Heart left ventricle (tissue), 16 donors: ENCODE data around the gene ATCAY. TPM values are rescaled to one million over a fixed set of nuclear protein-coding genes. Genes with fewer than 3 reads are reported as not detected.

Experiments used
- ATAC-seq, 4 donors: fragments of 200-7000 bp; cut with Tn5 transposase; one replicate each; pipeline ENCODE4 v1.9.1; 2020 to 2022; ENCODE audit warnings: moderate library complexity in 4 of 4, mild to moderate bottlenecking in 3 of 4, moderate number of reproducible peaks in 1 of 4
- DNase-seq, 5 donors: peaks; one replicate each; pipeline ENCODE4 v3.0.0-alpha.2; 2020
- H3K27ac ChIP-seq, 12 donors: fragments of 200-600 bp; sonication (generic) in 4 of 12; one replicate each; pipeline versions ENCODE4 v1.5.0 to v1.8.0; 2016 to 2022; ENCODE audit warnings: mild to moderate bottlenecking in 2 of 12
- H3K27me3 ChIP-seq, 9 donors: fragments of 200-600 bp; sonication (generic) in 2 of 9; one replicate each; pipeline versions ENCODE4 v1.5.1 to v1.8.0; 2016 to 2022; ENCODE audit warnings: mild to moderate bottlenecking in 3 of 9
- H3K36me3 ChIP-seq, 9 donors: fragments of 200-600 bp; sonication (generic) in 2 of 9; one replicate each; pipeline versions ENCODE4 v1.5.0 to v1.8.0; 2018 to 2022; ENCODE audit warnings: mild to moderate bottlenecking in 2 of 9
- H3K4me1 ChIP-seq, 12 donors: fragments of 200-600 bp; sonication (generic) in 4 of 12; one replicate each; pipeline versions ENCODE4 v1.5.0 to v1.8.0; 2016 to 2022; ENCODE audit warnings: mild to moderate bottlenecking in 3 of 12
- H3K4me3 ChIP-seq, 12 donors: fragments of 200-600 bp; sonication (generic) in 4 of 12; one replicate each; pipeline versions ENCODE4 v1.5.0 to v1.8.0; 2017 to 2022; ENCODE audit warnings: mild to moderate bottlenecking in 9 of 12, moderate library complexity in 4 of 12
- H3K9me3 ChIP-seq, 12 donors: fragments of 200-600 bp; sonication (generic) in 4 of 12; one replicate each; pipeline versions ENCODE4 v1.5.0 to v1.8.0; 2016 to 2022; ENCODE audit warnings: mild to moderate bottlenecking in 1 of 12
- POLR2A ChIP-seq, 2 donors: fragments of 450-650 bp; IDR thresholded peaks; one replicate each; pipeline ENCODE4 v1.6.1; 2017; ENCODE audit warnings: antibody characterized with exemption in 2 of 2, mild to moderate bottlenecking in 2 of 2, moderate library complexity in 2 of 2
- WGBS, 4 donors: extraction: QIAGEN DNeasy Blood & Tissue Kit in 2 of 4; methylation state at CpG; one replicate each; pipeline versions ENCODE4 v1.1.5 to v1.1.7; 2013 to 2018; 5-methylcytosine and 5-hydroxymethylcytosine counted together
- intact Hi-C, 10 donors: fragments of 100-400 bp; cut with DNase I; formaldehyde crosslinking; loops; one replicate each; pipeline versions ENCODE4 v1.11.1 to v1.14.2; 2022
- long read RNA-seq, 3 donors: library from polyadenylated mRNA; unstranded; transcript quantifications; one replicate each; pipeline ENCODE4 v2.0.0, GENCODE V29; 2020 to 2021
- polyA plus RNA-seq, 2 donors: library from polyadenylated mRNA; stranded (reverse); fragments of 200-250 nt; gene quantifications; one replicate each; pipeline ENCODE4 v1.2.3, GENCODE V29; 2013
- total RNA-seq, 9 donors: library from RNA; depleted of rRNA in 2 of 9; stranded (reverse); fragments of >200 nt in 2 of 9; fragmentation: NEBNext Ultra II Directional in 3 of 9; extraction: Animal tissue kit (Norgen Biotek cat#: 25700) in 3 of 9; gene quantifications; one replicate each; pipeline versions ENCODE4 v1.1.0 to v1.2.4, GENCODE V29; 2016 to 2023
- TF ChIP-seq, protein P1 (sequence below), 12 donors: fragments of 200-600 bp; sonication (generic) in 4 of 12; IDR thresholded peaks; one replicate each; pipeline versions ENCODE4 v1.5.0 to v1.8.0; 2018 to 2022; ENCODE audit warnings: antibody characterized with exemption in 12 of 12, mild to moderate bottlenecking in 5 of 12
- donor health status: ischemic (EF 13 %, LVEDD 7.1; RV severe dilation, severe dysfunction).
- donor health status: healthy with polysubstance abuse.
- donor health status: DM: no; HTN: yes; CAD: no.
- donor health status: DM: no; HTN: no; CAD: no.
- donor health status: ischemic (EF 25% LVEDD 6.9; RV normal size, moderate dysfunction).
- donor health status: ischemic (EF 25% LVEDD 5.7; RV mildly dilated, moderate dysfunction).
- donor health status: healthy.
- donor health status: DM: yes; HTN: yes; CAD: no.
- donor health status: ischemic (EF 35%, LVEDD 5.7; RV mildly dilated, moderate dysfunction).
- donor health status: nonischemic (EF 11% LVEDD 7.7; RV severe dilation, severe dysfunction).
- donor health status: DM: yes; HTN: yes; CAD: no.
- donor health status: PGD.
- donor health status: ischemic (EF 29% LVEDD 5.4; RV normal size, mild dysfunction).
- donor health status: nonischemic (EF 23%, LVEDD 6.1; RV moderate dilation, normal function).

ATCAY gene
- total RNA-seq (not detected), polyA plus RNA-seq (not detected)
- long read RNA-seq, donor 1, partial matches to known transcripts = 0 of 1 reads
- long read RNA-seq, donor 1, other reads (novel, unspliced or antisense) = 1 of 1 reads
- long read RNA-seq, donor 2 = 0 reads
- long read RNA-seq, donor 3 = 0 reads

DNA sequence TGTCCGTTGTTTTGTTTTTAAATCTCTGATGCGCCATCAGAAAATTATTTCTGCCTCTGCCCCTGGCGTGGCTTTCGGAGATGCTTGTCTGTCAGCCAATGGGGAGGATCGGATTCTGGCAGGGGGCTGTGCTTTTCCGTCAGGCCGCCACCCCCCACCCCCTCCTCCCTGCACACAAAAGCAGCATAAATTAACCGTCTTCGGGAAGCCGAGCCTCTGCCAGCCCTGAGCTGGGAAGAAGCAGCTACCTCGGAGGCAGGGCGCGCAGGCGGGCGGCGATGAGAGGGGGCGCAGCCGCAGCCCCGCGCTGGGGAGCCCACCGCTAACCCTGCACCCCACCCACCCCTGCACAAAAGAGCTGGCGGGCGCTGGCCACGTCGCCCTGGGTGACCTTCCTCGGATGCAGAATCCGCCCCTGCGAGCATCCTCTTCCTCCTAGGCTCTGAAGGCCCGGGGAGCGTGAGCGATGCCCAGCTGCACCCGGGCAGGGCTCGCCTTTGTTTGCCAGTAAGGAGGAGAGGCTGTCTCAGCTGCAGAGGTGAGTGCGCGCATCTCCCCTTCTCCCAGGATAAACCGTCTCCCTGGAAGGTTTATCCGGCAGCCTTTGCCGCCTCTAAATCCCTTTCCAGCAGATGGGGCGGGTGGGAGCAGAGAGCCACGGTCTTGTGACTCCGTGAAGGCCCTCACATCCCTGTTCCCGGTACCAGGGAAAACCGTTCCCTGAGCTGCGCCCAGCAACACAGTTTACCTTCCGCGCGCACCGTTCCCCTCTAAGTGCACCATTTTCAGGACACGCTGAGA lies at the start of gene ATCAY:
ATCAY (plus strand) TSS at position 215 of the 801 bp plus-strand sequence. CDS start 5,083 bp downstream, outside the sequence.
- intact Hi-C loops = no loop called here

DNA sequence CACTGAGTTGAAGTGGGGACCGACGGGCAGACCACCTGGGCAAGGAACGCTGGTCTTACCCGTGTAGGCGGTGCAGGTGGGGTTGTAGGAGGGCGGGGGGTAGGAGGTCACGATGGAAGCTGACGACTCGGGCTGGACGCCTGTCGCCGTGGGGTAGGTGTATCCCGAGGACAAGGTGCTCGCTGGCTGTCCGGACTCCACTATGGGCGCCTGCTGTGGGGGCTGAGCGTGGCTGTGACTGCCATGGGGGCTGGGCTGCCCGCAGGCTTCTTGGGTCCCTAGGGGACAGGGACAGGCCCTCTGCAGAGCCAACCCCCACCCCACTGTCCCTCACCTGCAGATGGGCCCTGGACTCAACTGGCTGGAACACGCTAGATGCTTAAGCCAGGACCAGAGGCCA lies 48.9 kb upstream of the ATCAY start:
- Histone ChIP-seq H3K4me1 (peaks cover 0 to 2% (median 0%) of the 10 kb centered on the region in 12 donors), H3K9me3 (no peaks in the 10 kb centered on the region), H3K27ac (no peak overlapping the region), H3K36me3 (no peaks in the 10 kb centered on the region), H3K27me3 (peaks cover 0 to 33% (median 5%) of the 10 kb centered on the region in 9 donors), H3K4me3 (no peak overlapping the region)
- intact Hi-C loops = no loop called here
- WGBS, 4 donors = 59 to 71% (median 64%) methylated on average over 9 to 19 of the region's 19 CpGs
- ATAC-seq (no peak), DNase-seq (no peak)
- TF ChIP-seq, protein P1, sequence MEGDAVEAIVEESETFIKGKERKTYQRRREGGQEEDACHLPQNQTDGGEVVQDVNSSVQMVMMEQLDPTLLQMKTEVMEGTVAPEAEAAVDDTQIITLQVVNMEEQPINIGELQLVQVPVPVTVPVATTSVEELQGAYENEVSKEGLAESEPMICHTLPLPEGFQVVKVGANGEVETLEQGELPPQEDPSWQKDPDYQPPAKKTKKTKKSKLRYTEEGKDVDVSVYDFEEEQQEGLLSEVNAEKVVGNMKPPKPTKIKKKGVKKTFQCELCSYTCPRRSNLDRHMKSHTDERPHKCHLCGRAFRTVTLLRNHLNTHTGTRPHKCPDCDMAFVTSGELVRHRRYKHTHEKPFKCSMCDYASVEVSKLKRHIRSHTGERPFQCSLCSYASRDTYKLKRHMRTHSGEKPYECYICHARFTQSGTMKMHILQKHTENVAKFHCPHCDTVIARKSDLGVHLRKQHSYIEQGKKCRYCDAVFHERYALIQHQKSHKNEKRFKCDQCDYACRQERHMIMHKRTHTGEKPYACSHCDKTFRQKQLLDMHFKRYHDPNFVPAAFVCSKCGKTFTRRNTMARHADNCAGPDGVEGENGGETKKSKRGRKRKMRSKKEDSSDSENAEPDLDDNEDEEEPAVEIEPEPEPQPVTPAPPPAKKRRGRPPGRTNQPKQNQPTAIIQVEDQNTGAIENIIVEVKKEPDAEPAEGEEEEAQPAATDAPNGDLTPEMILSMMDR (IDR thresholded peaks at IDR 0.05) = no peak
- TF ChIP-seq POLR2A (IDR thresholded peaks at IDR 0.05) = no peak

More for the DNA sequence above, at the start of gene ATCAY:
- Histone ChIP-seq H3K4me1 (no peaks in the 10 kb centered on the region), H3K27ac (no peak within 1 kb of the TSS), H3K36me3 (no peaks in the 10 kb centered on the region), H3K4me3 (no peak within 1 kb of the TSS), H3K27me3 (peaks cover 20 to 73% (median 49%) of the 10 kb centered on the region in 9 donors), H3K9me3 (no peaks in the 10 kb centered on the region)
- DNase-seq (no peak), ATAC-seq (no peak)
- no peak for TF ChIP-seq POLR2A (IDR thresholded peaks at IDR 0.05)
- TF ChIP-seq, protein P1 (IDR thresholded peaks at IDR 0.05) = no peak
- 1 to 2% (median 2%) methylated on average over 26 to 49 of the region's 49 CpGs for WGBS, 4 donors

DNA sequence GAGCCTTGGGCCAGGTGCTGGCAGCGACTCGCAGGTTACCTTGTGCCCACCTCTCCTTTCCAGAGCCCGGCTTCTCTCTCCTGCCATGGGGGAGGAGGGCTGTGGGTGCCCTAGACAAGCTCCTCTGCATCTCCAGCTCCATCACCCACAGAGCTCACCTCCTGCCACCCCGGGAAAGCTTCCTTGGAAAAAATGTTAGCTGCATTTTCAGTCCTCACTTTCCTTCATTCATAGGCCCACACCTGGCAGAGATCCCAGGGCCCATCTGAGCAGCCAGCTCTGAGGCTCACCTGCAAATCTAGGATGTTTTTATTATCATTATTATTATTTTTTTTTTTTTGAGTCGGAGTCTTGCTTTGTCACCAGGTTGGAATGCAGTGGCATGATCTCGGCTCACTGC lies 48.5 kb upstream of the ATCAY start:
- Histone ChIP-seq H3K36me3 (no peaks in the 10 kb centered on the region), H3K4me3 (no peak overlapping the region), H3K27me3 (peaks cover 0 to 33% (median 5%) of the 10 kb centered on the region in 9 donors), H3K4me1 (peaks cover 0 to 2% (median 0%) of the 10 kb centered on the region in 12 donors), H3K27ac (no peak overlapping the region), H3K9me3 (no peaks in the 10 kb centered on the region)
- intact Hi-C loops = no loop called here
- ATAC-seq = no peak
- no peak for DNase-seq
- TF ChIP-seq, protein P1 (IDR thresholded peaks at IDR 0.05) = no peak
- no peak for TF ChIP-seq POLR2A (IDR thresholded peaks at IDR 0.05)
- 88 to 93% (median 90%) methylated on average over 4 to 6 of the region's 6 CpGs for WGBS, 4 donors

GRCh38 chr19:3833578-3834348 lies 46.7 kb upstream of the ATCAY start:
- H3K27me3 ChIP-seq = peaks cover 0 to 33% (median 5%) of the 10 kb centered on the region in 9 donors
- ATAC-seq = no peak
- 61 to 65% (median 64%) methylated on average over 32 to 34 of the region's 34 CpGs for WGBS, 4 donors

More at GRCh38 chr19:3833578-3834348, 46.7 kb upstream of the ATCAY start:
- H3K4me3 ChIP-seq = no peak overlapping the region
- no peaks in the 10 kb centered on the region for H3K4me1 ChIP-seq
- DNase-seq = no peak
- TF ChIP-seq, protein P1 (IDR thresholded peaks at IDR 0.05) = no peak
- TF ChIP-seq POLR2A (IDR thresholded peaks at IDR 0.05) = no peak
- no peaks in the 10 kb centered on the region for H3K36me3 ChIP-seq
- no peak overlapping the region for H3K27ac ChIP-seq
- intact Hi-C loops = no loop called here
- no peaks in the 10 kb centered on the region for H3K9me3 ChIP-seq
